Osteocyte (in vitro differentiated cells): ENCODE data around the gene SFSWAP. TPM values are rescaled to one million over a fixed set of nuclear protein-coding genes. Genes with fewer than 3 reads are reported as not detected.

ENCODE experiments used
- DNase-seq: peaks from one replicate; pipeline ENCODE4 v3.0.0; 2021; ENCODE audit warnings: mixed read lengths; ENCODE audit not compliant: unreplicated experiment; ENCODE audit errors: extremely low spot score
- H3K27ac Mint-ChIP-seq: one replicate; pipeline ENCODE4 v1.8.0; 2021; ENCODE audit warnings: mild to moderate bottlenecking, mixed read lengths; ENCODE audit not compliant: unreplicated experiment
- H3K27me3 Mint-ChIP-seq: one replicate; pipeline ENCODE4 v1.8.0; 2021; ENCODE audit warnings: mixed read lengths; ENCODE audit not compliant: unreplicated experiment
- H3K36me3 Mint-ChIP-seq: one replicate; pipeline ENCODE4 v1.8.0; 2021; ENCODE audit warnings: mixed read lengths; ENCODE audit not compliant: unreplicated experiment
- H3K4me1 Mint-ChIP-seq: one replicate; pipeline ENCODE4 v1.8.0; 2021; ENCODE audit warnings: mixed read lengths; ENCODE audit not compliant: unreplicated experiment
- H3K4me3 Mint-ChIP-seq: one replicate; pipeline ENCODE4 v1.8.0; 2021; ENCODE audit warnings: mild to moderate bottlenecking, moderate library complexity, mixed read lengths; ENCODE audit not compliant: unreplicated experiment
- H3K9me3 Mint-ChIP-seq: one replicate; pipeline ENCODE4 v1.8.0; 2021; ENCODE audit warnings: mixed read lengths; ENCODE audit not compliant: unreplicated experiment
- CTCF ChIP-seq: fragments of 200-600 bp; sonication (generic); IDR thresholded peaks from 2 replicates; pipeline ENCODE4 v1.5.0; 2021; ENCODE audit warnings: antibody characterized with exemption, mild to moderate bottlenecking, moderate library complexity
- total RNA-seq: library from RNA; stranded (reverse); gene quantifications from 2 replicates; pipeline ENCODE4 v1.2.1, GENCODE V29; 2021

SFSWAP gene
- total RNA-seq, 1 donor from 2014 or later: 48.0 TPM

GRCh38 chr12:131723532-131723931 lies 12.6 kb downstream of the SFSWAP start:
- Mint-ChIP-seq H3K4me3 (no peak overlapping the region), H3K27me3 (no peaks in the 10 kb centered on the region), H3K36me3 (peaks cover 41% of the 10 kb centered on the region), H3K9me3 (no peaks in the 10 kb centered on the region), H3K27ac (no peak overlapping the region), H3K4me1 (peaks cover 5% of the 10 kb centered on the region)
- no peak for TF ChIP-seq CTCF
- no peak for DNase-seq

DNA sequence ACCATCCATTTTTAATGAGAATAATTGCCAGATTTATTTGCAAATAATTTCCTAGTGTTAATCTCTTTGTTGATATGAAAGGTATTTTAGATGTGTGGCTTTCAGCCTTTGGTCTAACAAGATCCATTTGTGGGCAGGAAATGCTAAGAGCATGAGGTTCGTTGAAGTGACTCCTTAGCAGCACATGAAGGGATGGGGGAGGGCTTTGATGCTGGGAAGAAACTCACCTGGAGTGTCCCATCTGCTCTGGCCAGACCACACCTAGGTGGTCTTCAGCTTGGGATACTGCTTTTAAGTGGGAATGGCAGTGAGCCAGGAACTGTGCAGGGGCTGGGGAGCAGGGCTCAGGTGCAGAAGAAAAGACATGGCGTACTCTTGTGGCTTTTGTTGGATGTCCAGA lies 13.6 kb downstream of the SFSWAP start:
- H3K27me3 Mint-ChIP-seq: no peaks in the 10 kb centered on the region
- DNase-seq: no peak
- no peak for TF ChIP-seq CTCF
- no peak overlapping the region for H3K27ac Mint-ChIP-seq
- no peak overlapping the region for H3K4me3 Mint-ChIP-seq
- peaks cover 5% of the 10 kb centered on the region for H3K4me1 Mint-ChIP-seq
- H3K36me3 Mint-ChIP-seq: peaks cover 40% of the 10 kb centered on the region
- no peaks in the 10 kb centered on the region for H3K9me3 Mint-ChIP-seq

DNA sequence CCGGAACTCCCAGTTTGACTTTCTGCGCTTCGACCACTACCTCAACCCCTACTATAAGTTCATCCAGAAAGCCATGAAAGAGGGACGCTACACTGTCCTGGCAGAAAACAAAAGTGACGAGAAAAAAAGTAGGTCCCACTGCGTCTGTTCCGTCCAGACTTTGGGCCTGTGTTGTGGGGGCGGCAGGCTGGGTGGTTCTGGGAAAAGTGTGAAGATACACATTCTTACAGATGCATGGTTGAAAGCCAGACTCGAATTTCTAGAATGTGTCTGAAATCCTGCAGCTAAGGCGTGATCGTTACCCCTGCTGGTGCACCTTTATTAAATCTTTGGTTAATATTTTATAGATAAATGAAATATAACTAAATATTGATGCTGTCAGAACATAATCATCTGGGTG lies 14.6 kb downstream of the SFSWAP start:
- H3K4me1 Mint-ChIP-seq: peaks cover 5% of the 10 kb centered on the region
- DNase-seq: no peak
- no peaks in the 10 kb centered on the region for H3K27me3 Mint-ChIP-seq
- no peak overlapping the region for H3K27ac Mint-ChIP-seq
- H3K9me3 Mint-ChIP-seq: no peaks in the 10 kb centered on the region
- peaks cover 44% of the 10 kb centered on the region for H3K36me3 Mint-ChIP-seq
- no peak for TF ChIP-seq CTCF
- no peak overlapping the region for H3K4me3 Mint-ChIP-seq

- Mint-ChIP-seq H3K27ac (no peak overlapping the region), H3K36me3 (peaks cover 47% of the 10 kb centered on the region), H3K9me3 (no peaks in the 10 kb centered on the region), H3K4me3 (no peak overlapping the region), H3K27me3 (no peaks in the 10 kb centered on the region), H3K4me1 (no peaks in the 10 kb centered on the region)
- DNase-seq: no peak
- TF ChIP-seq CTCF: no peak
Measured at GRCh38 chr12:131728720-131729119, 17.8 kb downstream of the SFSWAP start.

GRCh38 chr12:131729254-131729955 lies 18.5 kb downstream of the SFSWAP start:
- peaks cover 53% of the 10 kb centered on the region for H3K36me3 Mint-ChIP-seq
- H3K4me1 Mint-ChIP-seq: no peaks in the 10 kb centered on the region
- no peak overlapping the region for H3K27ac Mint-ChIP-seq

More at GRCh38 chr12:131729254-131729955, 18.5 kb downstream of the SFSWAP start:
- TF ChIP-seq CTCF: no peak
- DNase-seq: no peak
- H3K4me3 Mint-ChIP-seq: no peak overlapping the region
- H3K27me3 Mint-ChIP-seq: no peaks in the 10 kb centered on the region
- H3K9me3 Mint-ChIP-seq: no peaks in the 10 kb centered on the region
